Liver (tissue), 3 donors: ENCODE measurements around the gene ANKRD44.
"Not testable (repeated sequence)": the region's sequence is repeated elsewhere in the genome, so short reads cannot be mapped to it uniquely, and the experiment has no call there.

ENCODE experiments used
- ATF3 ChIP-seq: IDR thresholded peaks from 2 replicates; pipeline ENCODE4 v1.6.1; 2016; ENCODE audit warnings: antibody characterized with exemption
- EGR1 ChIP-seq, 2 donors: IDR thresholded peaks; 2 replicates each; pipeline ENCODE4 v1.6.1; 2016 to 2018; ENCODE audit warnings: antibody characterized with exemption in 2 of 2, low read depth in 2 of 2
- RAD21 ChIP-seq, 2 donors: IDR thresholded peaks; 2 replicates each; pipeline ENCODE4 v1.6.1; 2016; ENCODE audit warnings: antibody characterized with exemption in 2 of 2, mild to moderate bottlenecking in 2 of 2
- TAF1 ChIP-seq: conservative IDR thresholded peaks from 2 replicates; pipeline ENCODE4 v1.6.1; 2016; ENCODE audit warnings: antibody characterized with exemption, mild to moderate bottlenecking
- YY1 ChIP-seq: IDR thresholded peaks from 2 replicates; pipeline ENCODE4 v1.6.1; 2016; ENCODE audit warnings: antibody characterized with exemption, mild to moderate bottlenecking
- TF ChIP-seq, protein P1 (sequence below): fragments of 150-350 bp; IDR thresholded peaks from 2 replicates; pipeline ENCODE4 v1.5.1; 2017; ENCODE audit warnings: improper control_type of control experiment, low read depth, low read length; ENCODE audit not compliant: missing input control
- TF ChIP-seq, protein P2 (sequence below): IDR thresholded peaks from 2 replicates; pipeline ENCODE4 v1.6.1; 2016; ENCODE audit warnings: antibody characterized with exemption, mild to moderate bottlenecking
- TF ChIP-seq, protein P3 (sequence below): IDR thresholded peaks from 2 replicates; pipeline ENCODE4 v1.6.1; 2016; ENCODE audit warnings: antibody characterized with exemption
- donor health status: healthy.
- donor health status: healthy.

DNA sequence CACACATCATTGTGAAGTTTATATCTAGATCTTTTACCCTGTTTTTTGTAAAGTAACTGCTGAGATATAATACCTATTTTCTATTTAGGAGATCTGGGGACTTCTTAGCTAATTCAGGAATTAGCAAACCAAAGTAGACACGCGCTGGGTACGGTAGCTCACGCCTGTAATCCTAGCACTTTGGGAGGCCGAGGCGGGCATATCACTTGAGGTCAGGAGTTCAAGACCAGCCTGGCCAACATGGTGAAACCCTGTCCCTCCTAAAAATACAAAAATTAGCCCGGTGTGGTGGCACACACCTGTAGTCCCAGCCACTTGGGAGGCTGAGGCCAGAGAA, 23.0 kb downstream of the ANKRD44 start:
- TF ChIP-seq, protein P1, sequence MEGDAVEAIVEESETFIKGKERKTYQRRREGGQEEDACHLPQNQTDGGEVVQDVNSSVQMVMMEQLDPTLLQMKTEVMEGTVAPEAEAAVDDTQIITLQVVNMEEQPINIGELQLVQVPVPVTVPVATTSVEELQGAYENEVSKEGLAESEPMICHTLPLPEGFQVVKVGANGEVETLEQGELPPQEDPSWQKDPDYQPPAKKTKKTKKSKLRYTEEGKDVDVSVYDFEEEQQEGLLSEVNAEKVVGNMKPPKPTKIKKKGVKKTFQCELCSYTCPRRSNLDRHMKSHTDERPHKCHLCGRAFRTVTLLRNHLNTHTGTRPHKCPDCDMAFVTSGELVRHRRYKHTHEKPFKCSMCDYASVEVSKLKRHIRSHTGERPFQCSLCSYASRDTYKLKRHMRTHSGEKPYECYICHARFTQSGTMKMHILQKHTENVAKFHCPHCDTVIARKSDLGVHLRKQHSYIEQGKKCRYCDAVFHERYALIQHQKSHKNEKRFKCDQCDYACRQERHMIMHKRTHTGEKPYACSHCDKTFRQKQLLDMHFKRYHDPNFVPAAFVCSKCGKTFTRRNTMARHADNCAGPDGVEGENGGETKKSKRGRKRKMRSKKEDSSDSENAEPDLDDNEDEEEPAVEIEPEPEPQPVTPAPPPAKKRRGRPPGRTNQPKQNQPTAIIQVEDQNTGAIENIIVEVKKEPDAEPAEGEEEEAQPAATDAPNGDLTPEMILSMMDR = not testable (repeated sequence)
- TF ChIP-seq, protein P2, sequence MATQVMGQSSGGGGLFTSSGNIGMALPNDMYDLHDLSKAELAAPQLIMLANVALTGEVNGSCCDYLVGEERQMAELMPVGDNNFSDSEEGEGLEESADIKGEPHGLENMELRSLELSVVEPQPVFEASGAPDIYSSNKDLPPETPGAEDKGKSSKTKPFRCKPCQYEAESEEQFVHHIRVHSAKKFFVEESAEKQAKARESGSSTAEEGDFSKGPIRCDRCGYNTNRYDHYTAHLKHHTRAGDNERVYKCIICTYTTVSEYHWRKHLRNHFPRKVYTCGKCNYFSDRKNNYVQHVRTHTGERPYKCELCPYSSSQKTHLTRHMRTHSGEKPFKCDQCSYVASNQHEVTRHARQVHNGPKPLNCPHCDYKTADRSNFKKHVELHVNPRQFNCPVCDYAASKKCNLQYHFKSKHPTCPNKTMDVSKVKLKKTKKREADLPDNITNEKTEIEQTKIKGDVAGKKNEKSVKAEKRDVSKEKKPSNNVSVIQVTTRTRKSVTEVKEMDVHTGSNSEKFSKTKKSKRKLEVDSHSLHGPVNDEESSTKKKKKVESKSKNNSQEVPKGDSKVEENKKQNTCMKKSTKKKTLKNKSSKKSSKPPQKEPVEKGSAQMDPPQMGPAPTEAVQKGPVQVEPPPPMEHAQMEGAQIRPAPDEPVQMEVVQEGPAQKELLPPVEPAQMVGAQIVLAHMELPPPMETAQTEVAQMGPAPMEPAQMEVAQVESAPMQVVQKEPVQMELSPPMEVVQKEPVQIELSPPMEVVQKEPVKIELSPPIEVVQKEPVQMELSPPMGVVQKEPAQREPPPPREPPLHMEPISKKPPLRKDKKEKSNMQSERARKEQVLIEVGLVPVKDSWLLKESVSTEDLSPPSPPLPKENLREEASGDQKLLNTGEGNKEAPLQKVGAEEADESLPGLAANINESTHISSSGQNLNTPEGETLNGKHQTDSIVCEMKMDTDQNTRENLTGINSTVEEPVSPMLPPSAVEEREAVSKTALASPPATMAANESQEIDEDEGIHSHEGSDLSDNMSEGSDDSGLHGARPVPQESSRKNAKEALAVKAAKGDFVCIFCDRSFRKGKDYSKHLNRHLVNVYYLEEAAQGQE = not testable (repeated sequence)
- TF ChIP-seq RAD21 (IDR thresholded peaks at IDR 0.05); TAF1; EGR1 (IDR thresholded peaks at IDR 0.05; ENCODE audit: low read depth in 2 of 2); ATF3; YY1: not testable (repeated sequence)
- TF ChIP-seq, protein P3, sequence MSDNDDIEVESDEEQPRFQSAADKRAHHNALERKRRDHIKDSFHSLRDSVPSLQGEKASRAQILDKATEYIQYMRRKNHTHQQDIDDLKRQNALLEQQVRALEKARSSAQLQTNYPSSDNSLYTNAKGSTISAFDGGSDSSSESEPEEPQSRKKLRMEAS = not testable (repeated sequence)
